Testis (tissue), 3 donors: ENCODE results near the gene ETV5. TPM values are rescaled to one million over a fixed set of nuclear protein-coding genes. Genes with fewer than 3 reads are reported as not detected.

Experiments used
- DNase-seq: peaks from one replicate; pipeline ENCODE4 v3.0.0-alpha.2; 2019
- H3K27ac ChIP-seq, 2 donors: fragments of 200-600 bp; sonication (generic); one replicate each; pipeline ENCODE4 v1.5.1; 2019
- H3K27me3 ChIP-seq: fragments of 200-600 bp; sonication (generic); one replicate; pipeline ENCODE4 v1.5.1; 2019
- H3K36me3 ChIP-seq: fragments of 200-600 bp; sonication (generic); one replicate; pipeline ENCODE4 v1.5.1; 2017; ENCODE audit warnings: low read depth; ENCODE audit errors: missing control alignments
- H3K4me1 ChIP-seq: fragments of 200-600 bp; sonication (generic); one replicate; pipeline ENCODE4 v1.5.1; 2019
- H3K4me3 ChIP-seq, 2 donors: fragments of 200-600 bp; sonication (generic); one replicate each; pipeline ENCODE4 v1.5.1; 2017 to 2019
- H3K9me3 ChIP-seq: fragments of 200-600 bp; sonication (generic); one replicate; pipeline ENCODE4 v1.5.1; 2017
- CTCF ChIP-seq, 3 experiments: fragments of 450-650 bp in 2 of 3; fragments of 200-600 bp in 1 of 3; sonication (generic) in 1 of 3; IDR thresholded peaks; one replicate each; pipeline ENCODE4 v1.5.1; 2016 to 2019; ENCODE audit warnings: antibody characterized with exemption in 3 of 3, mild to moderate bottlenecking in 2 of 3, moderate library complexity in 1 of 3
- POLR2A ChIP-seq: fragments of 450-650 bp; IDR thresholded peaks from one replicate; pipeline ENCODE4 v1.6.1; 2017; ENCODE audit warnings: antibody characterized with exemption, mild to moderate bottlenecking, moderate library complexity
- WGBS, 2 donors: methylation state at CpG; one replicate each; pipeline ENCODE4 v1.1.5; 2018; 5-methylcytosine and 5-hydroxymethylcytosine counted together
- intact Hi-C: fragments of 100-400 bp; cut with DNase I; formaldehyde crosslinking; loops from one replicate; pipeline ENCODE4 v1.15.1; 2023; ENCODE audit warnings: low total_unique reads
- polyA plus RNA-seq: library from polyadenylated mRNA; stranded (reverse); fragments of 350-450 nt; fragmentation: Illumina TruSeq; extraction: RNeasy Lipid Tissue Mini Kit (QIAGEN cat#74804); gene quantifications from one replicate; pipeline ENCODE4 v1.2.3, GENCODE V29; 2014; ENCODE audit warnings: low read depth, low replicate concordance; ENCODE audit not compliant: insufficient read depth
- total RNA-seq, 2 donors: library from RNA; depleted of rRNA; stranded (reverse); fragments of >200 nt; gene quantifications; one replicate each; pipeline ENCODE4 v1.2.3, GENCODE V29; 2016

The ETV5 gene
- total and polyA plus RNA-seq, 3 donors from 2014 or later = 15.7 to 22.4 (median 20.8) TPM

- DNase-seq = no peak
- H3K27ac ChIP-seq = no peak overlapping the region
- no peak overlapping the region for H3K4me3 ChIP-seq
- no peaks in the 10 kb centered on the region for H3K36me3 ChIP-seq
- H3K4me1 ChIP-seq = peaks cover 23% of the 10 kb centered on the region
- WGBS, 2 donors = 78 to 83% methylated on average over 7 of the region's 7 CpGs
- no peaks in the 10 kb centered on the region for H3K27me3 ChIP-seq
- TF ChIP-seq POLR2A = no peak
- no peaks in the 10 kb centered on the region for H3K9me3 ChIP-seq
- intact Hi-C loops = no loop called here
Observed at GRCh38 chr3:186094696-186095425, 14.0 kb downstream of the ETV5 start.

GRCh38 chr3:186094271-186094670, 14.6 kb downstream of the ETV5 start:
- H3K4me3 ChIP-seq = no peak overlapping the region
- no peaks in the 10 kb centered on the region for H3K36me3 ChIP-seq
- H3K27me3 ChIP-seq = no peaks in the 10 kb centered on the region
- H3K27ac ChIP-seq = no peak overlapping the region
- peaks cover 23% of the 10 kb centered on the region for H3K4me1 ChIP-seq
- no peak for DNase-seq
- intact Hi-C loops = no loop called here
- no peaks in the 10 kb centered on the region for H3K9me3 ChIP-seq
- TF ChIP-seq CTCF (IDR thresholded peaks at IDR 0.05) (no peak), POLR2A (no peak)
- 82 to 85% methylated on average over 5 of the region's 5 CpGs for WGBS, 2 donors

GRCh38 chr3:186093271-186093900, 15.5 kb downstream of the ETV5 start:
- Histone ChIP-seq H3K36me3 (no peaks in the 10 kb centered on the region), H3K4me1 (peaks cover 19% of the 10 kb centered on the region), H3K9me3 (no peaks in the 10 kb centered on the region), H3K27me3 (no peaks in the 10 kb centered on the region), H3K4me3 (no peak overlapping the region), H3K27ac (no peak overlapping the region)
- DNase-seq = no peak
- TF ChIP-seq CTCF (IDR thresholded peaks at IDR 0.05) (no peak), POLR2A (no peak)
- WGBS, 2 donors = 77 to 78% methylated on average over 4 of the region's 4 CpGs
- intact Hi-C loops = no loop called here

GRCh38 chr3:186092360-186093070, 16.4 kb downstream of the ETV5 start:
- DNase-seq = no peak
- no peak for TF ChIP-seq POLR2A
- TF ChIP-seq CTCF (IDR thresholded peaks at IDR 0.05) = no peak
- WGBS, 2 donors = 81 to 91% methylated on average over 10 of the region's 10 CpGs
- Histone ChIP-seq H3K27me3 (no peaks in the 10 kb centered on the region), H3K4me1 (peaks cover 12% of the 10 kb centered on the region), H3K36me3 (no peaks in the 10 kb centered on the region), H3K4me3 (no peak overlapping the region), H3K9me3 (no peaks in the 10 kb centered on the region), H3K27ac (no peak overlapping the region)
- intact Hi-C loops = no loop called here

- Histone ChIP-seq H3K4me1 (no peaks in the 10 kb centered on the region), H3K9me3 (no peaks in the 10 kb centered on the region), H3K36me3 (no peaks in the 10 kb centered on the region), H3K4me3 (no peak overlapping the region), H3K27me3 (no peaks in the 10 kb centered on the region), H3K27ac (no peak overlapping the region)
- 77 to 80% methylated on average over 2 of the region's 2 CpGs for WGBS, 2 donors
- intact Hi-C loops = no loop called here
- DNase-seq = no peak
- TF ChIP-seq CTCF (IDR thresholded peaks at IDR 0.05) (no peak), POLR2A (no peak)
Observed at GRCh38 chr3:186090901-186091300, 18.0 kb downstream of the ETV5 start.
